H1 (cell line): Measurements from ENCODE around the gene POLR2L. TPM values are rescaled to one million over a fixed set of nuclear protein-coding genes. Genes with fewer than 3 reads are reported as not detected.

Experiments
- CTCF ChIA-PET: fragments of 300-600 bp; sonication (Branson Sonifier 250); formaldehyde crosslinking; loops from one replicate; lab custom pipeline; 2021; ENCODE audit not compliant: partially characterized antibody; lab: Charles Lee
- POLR2A ChIA-PET: fragments of 300-600 bp; sonication (Branson Sonifier 250); formaldehyde crosslinking; loops from one replicate; lab custom pipeline; 2021; ENCODE audit warnings: inconsistent platforms; ENCODE audit not compliant: partially characterized antibody; lab: Charles Lee
- DNase-seq, 2 experiments: peaks; one replicate each; pipeline versions ENCODE4 v3.0.0 to v3.0.0-alpha.2; 2010 to 2022; ENCODE audit warnings: low spot score in 2 of 2, low read depth in 1 of 2, mixed read lengths in 1 of 2
- FAIRE-seq: peaks from 2 replicates; lab custom pipeline; 2011; peaks lifted over from hg19 to GRCh38; lab: Jason Lieb, UNC
- H2AFZ ChIP-seq: 2 replicates; pipeline ENCODE4 v1.8.1; 2012; ENCODE audit warnings: low read length, inconsistent platforms
- H2AK5ac ChIP-seq: 2 replicates; pipeline ENCODE4 v1.6.1; 2013; ENCODE audit warnings: low read depth, low read length
- H2BK120ac ChIP-seq: replicated peaks from 2 replicates; pipeline ENCODE3; 2013; ENCODE audit warnings: low read depth, low read length, inconsistent platforms
- H2BK12ac ChIP-seq: 2 replicates; pipeline ENCODE4 v1.6.1; 2013; ENCODE audit warnings: low read depth, low read length
- H2BK15ac ChIP-seq: 2 replicates; pipeline ENCODE4 v1.6.1; 2013; ENCODE audit warnings: low read length
- H2BK20ac ChIP-seq: 2 replicates; pipeline ENCODE4 v1.6.1; 2013; ENCODE audit warnings: low read length
- H2BK5ac ChIP-seq: 2 replicates; pipeline ENCODE4 v1.6.1; 2013; ENCODE audit warnings: low read depth, low read length
- H3K14ac ChIP-seq: 2 replicates; pipeline ENCODE4 v1.6.1; 2013; ENCODE audit warnings: inconsistent platforms; ENCODE audit not compliant: insufficient read length
- H3K18ac ChIP-seq: 2 replicates; pipeline ENCODE4 v1.6.1; 2013; ENCODE audit warnings: low read length; ENCODE audit errors: extremely low read depth
- H3K23ac ChIP-seq: 2 replicates; pipeline ENCODE4 v1.6.1; 2013; ENCODE audit warnings: inconsistent platforms; ENCODE audit not compliant: insufficient read length
- H3K23me2 ChIP-seq: 2 replicates; pipeline ENCODE4 v1.6.1; 2013; ENCODE audit warnings: low read depth, low read length
- H3K27ac ChIP-seq: 2 replicates; pipeline ENCODE4 v1.6.1; 2011; ENCODE audit warnings: low read depth, low read length, inconsistent platforms
- H3K27me3 ChIP-seq, 4 experiments: replicated peaks in 1 of 4; 1 replicate in 1 of 4; 2 replicates in 3 of 4; pipeline versions ENCODE4 v1.6.1 to v1.8.1; 2011 to 2013; ENCODE audit warnings: low read length in 3 of 4, mild to moderate bottlenecking in 3 of 4, inconsistent platforms in 2 of 4, mixed read lengths in 2 of 4, moderate library complexity in 1 of 4; ENCODE audit not compliant: control insufficient read depth in 3 of 4, insufficient read depth in 3 of 4; ENCODE audit errors: extremely low read depth in 1 of 4
- H3K36me3 ChIP-seq, 4 experiments: 2 replicates each; pipeline versions ENCODE4 v1.6.1 to v1.8.1; 2011 to 2013; ENCODE audit warnings: mild to moderate bottlenecking in 4 of 4, low read length in 3 of 4, moderate library complexity in 2 of 4, control low read depth in 1 of 4, inconsistent platforms in 1 of 4; ENCODE audit not compliant: insufficient read depth in 4 of 4, control insufficient read depth in 2 of 4
- H3K4ac ChIP-seq: replicated peaks from 2 replicates; pipeline ENCODE3; 2013; ENCODE audit warnings: low read length, low read depth, mixed read lengths, inconsistent platforms; ENCODE audit not compliant: insufficient read length
- H3K4me1 ChIP-seq, 4 experiments: replicated peaks in 1 of 4; 1 replicate in 1 of 4; 2 replicates in 3 of 4; pipeline versions ENCODE4 v1.6.1 to v1.8.1; 2011 to 2013; ENCODE audit warnings: low read length in 3 of 4, inconsistent platforms in 2 of 4, mixed read lengths in 1 of 4; ENCODE audit not compliant: insufficient read depth in 4 of 4, control insufficient read depth in 3 of 4
- H3K4me2 ChIP-seq, 2 experiments: 2 replicates each; pipeline versions ENCODE4 v1.6.1 to v1.8.1; 2011 to 2013; ENCODE audit warnings: low read depth in 2 of 2, low read length in 2 of 2, control low read depth in 1 of 2, inconsistent platforms in 1 of 2, mild to moderate bottlenecking in 1 of 2; ENCODE audit not compliant: insufficient read depth in 1 of 2
- H3K4me3 ChIP-seq, 4 experiments: fragments of 200-600, 300-600 bp in 1 of 4; sonication (generic), shearing (Covaris generic), sonication (Bioruptor Twin) in 1 of 4; 2 replicates each; pipeline versions ENCODE4 v1.5.1 to v1.8.1; 2011 to 2016; ENCODE audit warnings: low read length in 4 of 4, low read depth in 3 of 4, control low read depth in 2 of 4, inconsistent platforms in 2 of 4, mild to moderate bottlenecking in 2 of 4, mixed read lengths in 1 of 4, moderate library complexity in 1 of 4; ENCODE audit not compliant: insufficient read depth in 2 of 4; ENCODE audit errors: extremely low read depth in 1 of 4
- H3K56ac ChIP-seq: replicated peaks from 2 replicates; pipeline ENCODE3; 2013; ENCODE audit warnings: low read depth, mild to moderate bottlenecking, mixed read lengths, low read length, inconsistent platforms; ENCODE audit not compliant: insufficient read length
- H3K79me1 ChIP-seq: 2 replicates; pipeline ENCODE4 v1.6.1; 2013; ENCODE audit warnings: low read depth, low read length, control low read depth
- H3K79me2 ChIP-seq, 2 experiments: 2 replicates each; pipeline versions ENCODE4 v1.6.1 to v1.8.1; 2012 to 2013; ENCODE audit warnings: low read length in 2 of 2, mild to moderate bottlenecking in 2 of 2, inconsistent platforms in 1 of 2; ENCODE audit not compliant: insufficient read depth in 2 of 2, control insufficient read depth in 1 of 2
- H3K9ac ChIP-seq, 4 experiments: replicated peaks in 1 of 4; 1 replicate in 1 of 4; 2 replicates in 3 of 4; pipeline versions ENCODE4 v1.6.1 to v1.8.1; 2011 to 2013; ENCODE audit warnings: low read depth in 3 of 4, low read length in 3 of 4, control low read depth in 2 of 4, mild to moderate bottlenecking in 2 of 4, moderate library complexity in 2 of 4, inconsistent platforms in 1 of 4; ENCODE audit errors: extremely low read depth in 1 of 4
- H3K9me3 ChIP-seq, 2 experiments: 2 replicates each; pipeline versions ENCODE4 v1.6.1 to v1.8.1; 2012 to 2013; ENCODE audit warnings: mild to moderate bottlenecking in 2 of 2, moderate library complexity in 2 of 2, control low read depth in 1 of 2, inconsistent platforms in 1 of 2, low read depth in 1 of 2, low read length in 1 of 2, mixed read lengths in 1 of 2; ENCODE audit not compliant: insufficient read depth in 2 of 2
- H4K20me1 ChIP-seq, 2 experiments: replicated peaks in 1 of 2; 2 replicates each; pipeline versions ENCODE3 to v1.8.1; 2011 to 2013; ENCODE audit warnings: inconsistent platforms in 2 of 2, low read length in 2 of 2, mild to moderate bottlenecking in 1 of 2; ENCODE audit not compliant: insufficient read depth in 2 of 2, control insufficient read depth in 1 of 2
- H4K5ac ChIP-seq: 2 replicates; pipeline ENCODE4 v1.6.1; 2013; ENCODE audit warnings: low read length, low read depth, mixed read lengths, inconsistent platforms; ENCODE audit not compliant: insufficient read length
- H4K8ac ChIP-seq: 2 replicates; pipeline ENCODE4 v1.8.0; 2013; ENCODE audit warnings: mild to moderate bottlenecking, moderate library complexity, low read length, inconsistent platforms; ENCODE audit not compliant: insufficient read depth; ENCODE audit errors: extremely low read depth
- H4K91ac ChIP-seq: replicated peaks from 2 replicates; pipeline ENCODE3; 2013; ENCODE audit warnings: low read length, mixed read lengths, inconsistent platforms; ENCODE audit not compliant: insufficient read length
- FOSL1 ChIP-seq: IDR thresholded peaks from 2 replicates; pipeline ENCODE4 v1.6.1; 2011; ENCODE audit warnings: mild to moderate bottlenecking, low read depth, low read length, moderate library complexity; ENCODE audit not compliant: insufficient read depth
- GABPA ChIP-seq: IDR thresholded peaks from 2 replicates; pipeline ENCODE4 v1.6.1; 2011; ENCODE audit warnings: mild to moderate bottlenecking, low read length, moderate library complexity, borderline replicate concordance; ENCODE audit not compliant: insufficient read depth
- PHF8 ChIP-seq: fragments of 200-600 bp; sonication (generic); conservative IDR thresholded peaks from 2 replicates; pipeline ENCODE4 v1.7.1; 2012; ENCODE audit warnings: low read depth, mild to moderate bottlenecking, inconsistent platforms, low read length, moderate library complexity
- POLR2A ChIP-seq, 2 experiments: IDR thresholded peaks; 1 replicate in 1 of 2; 2 replicates in 1 of 2; pipeline ENCODE4 v1.6.1; 2011; ENCODE audit warnings: low read depth in 2 of 2, low read length in 2 of 2, mild to moderate bottlenecking in 2 of 2; ENCODE audit errors: control extremely low read depth in 1 of 2
- POLR2AphosphoS5 ChIP-seq: IDR thresholded peaks from 2 replicates; pipeline ENCODE4 v1.6.1; 2011; ENCODE audit warnings: low read depth, low read length
- RAD21 ChIP-seq, 2 experiments: IDR thresholded peaks in 1 of 2; conservative IDR thresholded peaks in 1 of 2; 2 replicates each; pipeline ENCODE4 v1.6.1; 2011; ENCODE audit warnings: low read depth in 2 of 2, low read length in 2 of 2, improper control_type of control experiment in 1 of 2, inconsistent platforms in 1 of 2, mild to moderate bottlenecking in 1 of 2, moderate library complexity in 1 of 2
- SP1 ChIP-seq: IDR thresholded peaks from 2 replicates; pipeline ENCODE4 v1.6.1; 2011; ENCODE audit warnings: low read depth, low read length
- WGBS, 2 experiments: shearing (Covaris generic) in 1 of 2; methylation state at CpG; one replicate each; pipeline versions ENCODE4 v1.1.6 to v1.1.7; 2013 to 2015; ENCODE audit warnings: low lambda C conversion rate in 2 of 2, mixed read lengths in 2 of 2, inconsistent platforms in 1 of 2, low coverage in 1 of 2, missing lambda C conversion rate in 1 of 2; ENCODE audit not compliant: insufficient replicate concordance in 2 of 2, insufficient coverage in 1 of 2, insufficient read length in 1 of 2; ENCODE audit errors: extremely low coverage in 1 of 2, missing lambda C conversion rate in 1 of 2; 5-methylcytosine and 5-hydroxymethylcytosine counted together
- polyA plus RNA-seq, 7 experiments: library from polyadenylated mRNA; depleted of rRNA in 3 of 7; stranded (reverse) in 5 of 7; unstranded in 2 of 7; fragments of >200 nt in 5 of 7; fragments of 200-250 nt in 2 of 7; gene quantifications; 1 replicate in 5 of 7; 2 replicates in 1 of 7; 4 replicates in 1 of 7; pipeline versions ENCODE4 v1.2.1 to v1.2.3, GENCODE V29; 2011 to 2013; ENCODE audit warnings: missing spikeins in 2 of 7, mixed read lengths in 2 of 7
- total RNA-seq: library from RNA; stranded (reverse); fragmentation: NEBNext Ultra II Directional; extraction: Animal tissue kit (Norgen Biotek cat#: 25700); gene quantifications from 2 replicates; pipeline ENCODE4 v1.2.1, GENCODE V29; 2021

The POLR2L gene
- total and polyA plus RNA-seq, 2 of the 8 experiments (the other 6 are each of a cell fraction or from before 2014, with no cell fraction given): 140 to 151 TPM

- no peak overlapping the region for H3K56ac ChIP-seq
- H4K5ac ChIP-seq: no peak overlapping the region
- peak in 1 of 2 experiments; percentile 68 for DNase-seq
- no peak for FAIRE-seq
- no peak overlapping the region for H2BK12ac ChIP-seq
- H3K27ac ChIP-seq: no peak overlapping the region
- H3K23me2 ChIP-seq: no peaks in the 10 kb centered on the region
- H4K8ac ChIP-seq: no peak overlapping the region; the same call in 1 of the 2 replicates
- no peak overlapping the region for H2AK5ac ChIP-seq
- 0 out of 4 replicates have a peak overlapping the region, but pooled peaks have one; percentile 11 to 24 for H3K4me2 ChIP-seq
- peaks cover 0 to 31% (median 23%) of the 10 kb centered on the region in 4 experiments; a peak in 6 of 7 replicates for H3K4me1 ChIP-seq
- ChIA-PET POLR2A (interaction anchor here (1.2 to 13.8 kb wide), 5 partner anchors 9 to 43 kb away, joined by 4 to 234 read pairs (median 10); partner anchors contain the start of genes CD151, POLR2L and TSPAN4), CTCF (interaction anchor here (1.6 to 10.5 kb wide), 5 partner anchors 11 to 193 kb away, joined by 4 to 74 read pairs (median 8); partner anchors contain the start of gene TSPAN4)
- peaks cover 3% of the 10 kb centered on the region for H3K79me1 ChIP-seq
- H3K9me3 ChIP-seq: no peaks in the 10 kb centered on the region
- no peak overlapping the region for H2BK20ac ChIP-seq
- H3K4ac ChIP-seq: no peak overlapping the region
- no peak overlapping the region for H3K14ac ChIP-seq
- no peak overlapping the region for H2AFZ ChIP-seq
- H4K91ac ChIP-seq: no peak overlapping the region
- no peak overlapping the region for H3K18ac ChIP-seq
- H2BK120ac ChIP-seq: no peak overlapping the region
- peaks cover 0 to 4% (median 0%) of the 10 kb centered on the region in 4 experiments; a peak in 3 of 8 replicates for H3K36me3 ChIP-seq
- WGBS, 2 experiments: 80% methylated on average over 15 of the region's 20 CpGs; no CpG with 5 or more reads in 1 of the 2 experiments
- H2BK5ac ChIP-seq: no peak overlapping the region; the same call in 1 of the 2 replicates
- H3K23ac ChIP-seq: no peak overlapping the region
- no peaks in the 10 kb centered on the region for H3K79me2 ChIP-seq
- H3K27me3 ChIP-seq: peaks cover 0 to 2% (median 0%) of the 10 kb centered on the region in 4 experiments; a peak in 1 of 7 replicates
- TF ChIP-seq FOSL1 (no peak), POLR2A (IDR thresholded peaks at IDR 0.05; ENCODE audit: control extremely low read depth in 1 of 2, low read depth in 2 of 2, low read length in 2 of 2) (peak in 1 of 2 experiments; percentile 64; a peak in 2 of 3 replicates), GABPA (peak; percentile 40; the same call in 1 of the 2 replicates), POLR2AphosphoS5 (peak; percentile 55), RAD21 (IDR thresholded peaks at IDR 0.05 in 1 of 2, conservative IDR thresholded peaks at IDR 0.05 in 1 of 2; ENCODE audit: low read depth in 2 of 2, low read length in 2 of 2) (no peak), SP1 (peak; percentile 82; the same call in 1 of the 2 replicates), PHF8 (no peak)
- no peak overlapping the region for H2BK15ac ChIP-seq
- no peak overlapping the region; a peak in 1 of 7 replicates for H3K9ac ChIP-seq
- peaks cover 10 to 47% of the 10 kb centered on the region in 2 experiments for H4K20me1 ChIP-seq
- H3K4me3 ChIP-seq: no peak overlapping the region
Measured at GRCh38 chr11:862081-862661, 19.8 kb upstream of the POLR2L start.
